ENCODE results near the gene KLHL29.
A peak's percentile ranks its signal among the peaks of the same experiment; 100 is the strongest.

KLHL29 gene

DNA sequence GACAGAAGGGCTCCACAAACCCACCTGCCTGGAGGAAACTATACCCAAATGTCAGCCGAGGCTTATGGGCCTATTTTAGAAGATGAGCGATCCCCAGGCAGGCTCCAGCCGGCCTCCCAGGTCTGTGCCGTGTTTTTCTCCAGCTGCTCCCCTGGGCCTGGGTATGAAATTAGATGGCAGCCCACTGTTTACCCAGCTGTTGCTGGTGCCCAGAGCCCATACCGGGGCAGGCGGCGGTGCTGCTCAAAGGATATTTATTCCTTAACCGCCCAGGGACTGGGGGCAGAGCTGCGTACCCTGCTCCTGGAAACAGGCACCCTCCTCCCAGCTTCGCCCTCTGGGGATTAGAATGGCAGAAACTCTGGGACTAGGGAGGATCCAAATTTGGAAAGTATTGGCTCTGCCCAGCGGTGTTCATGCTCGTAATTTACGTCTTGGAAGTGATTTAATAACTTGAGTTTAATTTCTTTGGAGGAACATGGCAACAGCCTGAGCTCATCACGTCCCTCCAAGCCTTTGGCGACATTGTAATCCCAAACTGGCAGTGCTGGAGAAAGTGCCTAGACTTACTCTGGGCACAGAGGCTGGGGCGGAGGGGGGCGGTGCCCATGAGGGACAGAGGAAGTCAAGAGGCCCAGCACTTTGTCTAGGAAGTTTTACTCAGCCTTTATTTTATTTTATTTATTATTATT is 199.2 kb downstream of the KLHL29 start:
- no peak for DNase-seq

DNA sequence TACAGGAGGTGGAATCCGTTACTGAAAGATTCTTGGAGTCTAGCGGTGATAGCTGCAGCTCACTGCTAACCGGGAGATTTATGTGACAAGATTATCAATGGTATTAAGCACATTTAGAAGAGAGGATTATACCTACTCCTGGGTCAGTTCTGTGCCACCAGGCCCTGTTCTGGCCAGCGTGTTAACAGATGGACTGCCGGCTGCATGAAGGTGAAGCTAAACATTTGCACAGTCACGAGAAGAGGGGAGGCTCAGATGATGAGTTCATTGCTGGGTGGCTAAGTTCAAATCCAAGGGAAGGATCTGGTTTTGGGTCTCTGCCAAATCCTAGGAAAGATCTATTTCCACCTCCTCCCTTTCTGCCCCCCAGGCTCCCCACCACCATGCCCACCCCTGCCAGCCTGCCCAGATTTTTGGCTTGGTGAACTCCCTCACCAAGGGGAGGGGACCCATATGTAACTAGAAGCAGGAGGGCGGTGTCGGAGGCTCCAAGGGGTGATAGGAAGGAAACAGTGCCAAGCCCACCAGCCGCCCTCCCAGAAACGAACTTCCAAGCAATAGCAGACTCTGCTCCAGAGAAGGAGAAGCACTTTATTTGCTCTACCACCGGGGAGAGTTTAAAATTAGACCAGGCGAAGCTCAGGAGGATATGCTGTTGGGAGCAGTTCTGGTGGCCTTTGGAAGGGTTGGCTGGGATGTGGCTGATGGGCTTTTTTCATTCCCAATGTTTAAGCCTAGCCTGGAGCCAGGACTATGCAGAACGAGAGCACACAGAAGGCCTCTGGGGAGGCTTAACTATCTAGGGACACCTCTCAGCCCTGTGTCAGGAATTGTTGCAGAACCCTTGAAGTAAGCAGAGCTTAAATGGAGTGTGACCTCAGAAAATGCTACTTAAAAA is 200.5 kb downstream of the KLHL29 start:
- DNase-seq, result no peak

DNA sequence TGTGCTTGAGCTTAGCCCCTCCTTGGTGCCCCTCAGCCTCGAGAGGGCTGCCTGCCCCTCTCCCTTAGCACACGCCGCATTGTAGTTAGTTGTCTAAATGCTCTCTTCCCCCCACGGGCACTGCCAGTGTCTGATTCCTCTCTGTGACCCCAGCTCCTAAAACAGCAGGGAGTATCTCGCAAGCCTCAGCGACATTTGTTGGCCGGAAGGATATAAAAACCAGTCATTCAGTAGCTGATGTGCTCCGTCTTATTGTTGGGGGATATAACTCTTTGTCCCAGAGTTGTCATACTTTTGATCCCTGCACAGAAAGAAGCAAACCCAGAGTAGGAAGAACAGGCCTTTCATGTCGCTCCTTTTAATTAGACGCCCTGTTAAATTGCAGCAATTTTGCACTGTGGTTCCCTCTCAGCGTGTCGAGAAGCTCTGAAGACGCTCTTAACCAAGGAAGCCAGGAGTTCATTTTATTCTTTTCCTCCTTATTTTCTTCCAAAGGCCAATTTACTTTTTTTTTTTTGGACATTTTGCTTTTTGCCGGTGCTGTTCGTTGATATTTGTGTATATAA is 201.8 kb downstream of the KLHL29 start:
- no peak for DNase-seq

DNA sequence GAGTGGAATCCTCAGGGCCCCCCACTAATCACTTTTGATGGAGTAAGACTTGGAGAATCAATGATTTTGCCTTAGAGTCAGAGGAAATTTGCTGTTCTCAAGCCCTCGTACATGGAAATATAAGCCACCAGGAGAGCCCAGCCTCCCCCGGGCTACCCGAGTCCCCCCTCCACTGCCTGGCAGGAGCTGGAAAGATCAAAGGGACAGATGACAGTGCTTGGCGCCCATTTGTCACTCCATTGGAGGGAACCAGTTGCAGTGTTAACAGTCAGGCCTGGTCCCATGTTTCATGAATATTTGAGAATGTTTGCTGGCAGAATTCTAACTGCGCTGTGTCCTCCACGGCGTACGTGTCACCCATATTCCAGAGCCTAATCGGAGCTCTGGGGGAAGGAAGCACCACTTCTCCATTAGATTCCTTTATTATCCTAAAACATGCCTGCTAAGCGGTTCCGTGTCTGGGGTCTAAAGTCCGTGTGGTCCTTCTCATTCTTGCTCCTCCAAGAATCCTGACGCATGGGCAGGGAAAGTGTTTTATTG is 202.4 kb downstream of the KLHL29 start:
- DNase-seq, result no peak

DNA sequence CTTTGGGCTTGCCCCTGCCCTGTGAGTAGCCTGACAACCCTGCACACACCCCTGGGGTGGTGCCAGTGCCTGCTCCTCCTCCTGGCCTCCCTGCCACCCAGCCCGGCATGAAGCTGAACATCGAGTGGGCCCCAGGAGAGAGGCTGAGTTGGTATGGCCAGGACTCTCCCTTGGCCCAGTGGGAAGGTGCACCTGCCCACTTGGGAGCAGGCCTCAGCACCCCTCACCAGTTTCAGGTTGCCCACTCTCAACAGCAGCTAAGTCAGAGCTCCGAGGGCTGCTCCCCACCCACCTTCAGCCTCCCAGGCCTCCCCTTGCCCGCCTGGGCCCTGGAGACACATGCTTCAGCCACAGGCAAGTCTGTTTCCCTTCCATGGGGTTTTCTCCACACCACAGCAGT is 203.1 kb downstream of the KLHL29 start:
- DNase-seq, result no peak

DNA sequence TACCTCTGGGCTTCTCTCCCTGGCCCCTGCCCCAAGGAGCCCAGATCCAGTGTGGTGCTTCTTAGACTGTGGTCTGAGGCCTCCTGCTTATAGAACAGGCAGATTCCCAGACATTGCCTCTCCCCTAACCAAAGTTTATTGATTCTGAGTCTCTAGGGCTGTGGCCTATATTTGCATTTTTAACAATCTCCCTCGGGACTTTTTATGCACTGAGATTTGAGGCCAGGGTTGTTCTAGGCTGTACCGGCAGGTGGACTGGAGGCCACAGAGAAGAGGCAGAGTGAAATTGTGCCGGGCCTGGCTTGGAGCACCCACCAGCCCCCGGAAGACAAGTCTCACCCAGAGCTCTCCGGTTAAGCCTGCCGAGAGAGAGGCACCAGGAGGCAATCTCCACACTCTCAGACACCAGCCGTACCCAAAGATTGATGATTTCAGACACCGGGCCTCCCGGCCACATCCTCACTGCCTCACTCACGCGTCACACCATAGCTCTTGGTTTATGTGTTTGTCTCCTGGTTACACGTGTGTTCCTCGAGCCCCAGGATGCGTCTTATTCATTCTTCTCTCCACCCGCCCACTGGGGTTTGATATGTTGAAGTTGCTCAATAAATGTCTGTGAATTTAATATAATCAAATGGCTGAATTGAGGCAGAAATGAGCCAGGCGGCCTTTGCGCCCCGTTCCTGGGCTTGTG is 203.7 kb downstream of the KLHL29 start:
- DNase-seq, result peak; percentile 56

DNA sequence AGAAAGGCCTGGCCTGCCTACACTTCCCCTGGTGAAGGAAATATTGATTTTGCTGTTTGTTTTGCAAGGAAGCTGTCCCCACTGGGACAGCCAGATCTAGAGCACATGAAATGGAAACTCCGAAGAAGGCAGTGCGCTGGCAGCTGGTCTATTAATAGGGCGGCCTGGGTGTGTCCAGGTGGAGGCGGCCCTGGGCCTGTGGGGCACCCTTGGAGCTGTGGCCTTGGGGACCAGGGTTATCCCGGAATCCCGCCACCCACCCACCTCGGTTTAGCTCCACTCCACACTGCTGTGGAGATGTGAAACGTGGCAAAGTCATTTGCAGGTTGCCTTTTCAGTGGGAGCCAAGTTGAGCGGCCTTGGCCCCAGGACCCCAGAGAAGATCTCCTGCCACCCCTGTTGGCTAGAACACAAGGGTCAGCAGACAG is 204.3 kb downstream of the KLHL29 start:
- DNase-seq, result no peak

DNA sequence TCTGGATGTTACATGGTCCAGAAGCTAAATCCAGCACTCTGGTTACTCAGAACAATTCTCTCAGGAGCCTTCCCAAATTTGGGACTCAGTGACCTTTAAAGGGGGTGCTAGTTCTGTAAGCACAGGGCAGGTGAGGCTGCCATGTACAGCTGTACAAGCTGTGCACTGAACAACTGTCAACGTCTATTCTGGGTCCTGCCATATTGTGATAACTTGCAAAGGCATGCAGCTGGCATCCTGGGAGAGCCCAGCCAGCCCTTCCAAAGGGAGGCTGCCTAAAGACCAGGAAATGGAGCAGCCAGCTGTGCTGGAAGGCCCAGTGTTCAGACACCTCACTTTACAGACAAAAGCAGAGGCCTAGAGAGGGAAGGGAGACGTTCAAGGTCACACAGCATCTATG is 204.8 kb downstream of the KLHL29 start:
- no peak for DNase-seq

DNA sequence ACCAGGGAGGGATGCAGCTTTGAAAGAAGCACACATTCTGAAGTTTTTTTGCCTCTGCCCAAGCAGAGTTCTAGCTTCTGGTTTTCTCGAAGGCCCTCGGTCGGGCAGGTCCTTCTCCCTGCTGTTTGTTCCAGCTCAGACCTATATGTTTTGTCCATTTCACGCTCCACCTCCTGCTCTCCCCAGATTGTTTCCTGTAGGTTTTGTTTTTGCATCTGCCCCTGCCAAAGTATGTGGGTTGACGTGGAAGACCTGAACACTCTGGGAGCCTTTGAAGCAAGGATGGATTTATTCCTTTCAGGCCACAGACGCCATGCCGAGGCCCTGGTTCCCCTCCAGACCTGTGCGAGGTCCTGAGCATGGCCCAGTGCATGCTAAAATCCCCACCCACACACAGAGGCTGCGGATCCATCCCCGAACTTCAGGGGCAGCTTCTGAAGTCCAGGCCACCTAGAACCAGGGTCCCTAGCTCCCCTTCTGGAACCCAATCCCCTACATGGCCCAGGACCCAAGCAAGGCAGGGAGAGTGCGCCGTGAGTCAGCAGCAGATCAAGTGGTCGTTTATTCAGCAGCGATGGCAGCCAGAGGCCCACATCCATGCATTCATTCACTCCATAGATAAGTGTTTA is 205.4 kb downstream of the KLHL29 start:
- no peak for DNase-seq

DNA sequence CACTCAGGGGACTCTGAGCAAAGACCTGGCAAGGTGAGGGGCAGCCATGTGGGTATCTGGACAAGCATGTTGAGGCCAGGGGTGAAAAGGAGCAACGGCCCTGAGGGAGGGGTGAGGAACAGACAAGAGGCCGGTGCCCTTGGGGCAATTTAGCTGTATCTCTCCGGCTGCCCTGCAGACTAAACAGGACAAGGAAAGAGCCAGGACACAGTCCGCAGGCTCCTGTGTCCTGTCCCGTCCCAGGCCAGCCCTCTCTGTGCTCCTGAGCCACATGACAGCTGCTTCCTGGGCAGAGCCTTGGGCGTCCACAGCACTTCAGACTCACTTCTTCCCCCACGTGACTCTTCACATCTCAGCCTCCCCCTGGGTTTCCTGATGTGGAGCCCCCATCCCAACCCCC is 206.1 kb downstream of the KLHL29 start:
- no peak for DNase-seq

DNA sequence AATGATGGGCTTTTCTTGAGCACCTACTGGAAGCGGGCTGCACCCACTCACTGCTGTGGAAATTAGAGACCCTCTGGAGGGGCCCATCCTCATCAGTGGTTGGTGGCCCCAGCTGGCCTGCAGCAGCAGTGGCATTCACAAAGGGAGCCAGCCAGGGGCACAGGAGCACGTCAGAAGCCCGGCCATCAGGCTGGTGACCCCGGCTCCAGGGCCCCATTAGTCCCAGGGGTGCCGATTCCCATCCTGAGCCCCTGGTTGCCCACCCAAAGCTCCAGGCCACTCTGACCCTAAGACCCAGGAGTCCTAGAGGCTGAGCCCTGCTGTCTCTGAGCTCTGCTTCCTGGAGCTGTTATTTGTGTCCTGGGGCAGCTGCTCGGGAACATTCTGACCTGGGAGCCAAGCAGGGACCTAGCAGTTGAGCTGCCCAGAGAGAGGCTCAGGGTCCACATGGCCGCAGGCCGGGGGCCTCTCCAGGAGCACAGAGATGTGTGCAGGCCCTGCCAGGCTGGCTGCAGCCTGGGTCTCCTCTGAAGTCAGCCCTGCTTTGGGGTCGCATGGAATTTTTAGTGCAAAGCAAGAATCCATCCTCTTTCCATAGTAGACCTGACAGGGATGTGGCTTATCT is 207.2 kb downstream of the KLHL29 start:
- DNase-seq, result no peak

DNA sequence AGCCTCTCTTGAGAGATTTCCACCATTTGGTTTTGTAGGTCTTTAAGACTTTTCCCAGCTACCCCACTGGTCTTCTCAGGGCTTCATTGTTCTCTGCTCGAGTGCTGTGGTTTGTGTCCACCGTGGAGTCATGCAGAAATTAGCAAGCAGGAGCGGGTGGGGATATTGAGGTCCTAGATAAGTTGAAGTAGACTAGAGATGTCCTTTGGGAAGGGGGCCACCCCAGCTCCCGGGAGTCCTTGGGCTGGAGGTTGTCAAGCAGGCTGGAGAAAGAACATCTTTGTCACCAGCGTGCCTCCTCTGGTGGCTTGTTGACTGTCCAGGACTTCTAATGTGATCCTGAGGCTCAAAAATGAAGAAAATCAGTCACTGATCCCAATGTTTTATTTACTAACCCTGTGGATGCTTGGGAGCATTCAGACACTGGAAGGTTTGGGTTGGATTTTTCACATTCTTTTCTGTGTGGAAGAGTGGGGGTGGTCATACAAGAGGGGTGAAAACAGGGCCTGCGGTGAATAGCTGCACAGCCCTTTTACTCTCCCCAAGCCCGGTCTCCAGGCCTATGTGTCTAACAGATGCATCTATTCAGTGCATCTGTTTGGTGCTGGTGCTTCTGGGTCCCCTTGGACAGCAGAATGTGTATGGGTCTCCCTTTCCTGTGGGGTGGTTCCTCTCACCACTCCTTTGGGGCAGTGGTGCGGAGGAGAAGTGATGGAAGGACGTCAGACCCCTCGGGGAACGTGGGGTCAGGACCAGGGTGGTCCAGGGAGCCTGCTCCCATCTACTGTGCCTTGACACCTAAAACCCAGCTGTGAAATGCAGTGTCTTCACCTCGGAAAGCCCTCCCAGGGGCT is 208.1 kb downstream of the KLHL29 start:
- DNase-seq, result peak; percentile 57

DNA sequence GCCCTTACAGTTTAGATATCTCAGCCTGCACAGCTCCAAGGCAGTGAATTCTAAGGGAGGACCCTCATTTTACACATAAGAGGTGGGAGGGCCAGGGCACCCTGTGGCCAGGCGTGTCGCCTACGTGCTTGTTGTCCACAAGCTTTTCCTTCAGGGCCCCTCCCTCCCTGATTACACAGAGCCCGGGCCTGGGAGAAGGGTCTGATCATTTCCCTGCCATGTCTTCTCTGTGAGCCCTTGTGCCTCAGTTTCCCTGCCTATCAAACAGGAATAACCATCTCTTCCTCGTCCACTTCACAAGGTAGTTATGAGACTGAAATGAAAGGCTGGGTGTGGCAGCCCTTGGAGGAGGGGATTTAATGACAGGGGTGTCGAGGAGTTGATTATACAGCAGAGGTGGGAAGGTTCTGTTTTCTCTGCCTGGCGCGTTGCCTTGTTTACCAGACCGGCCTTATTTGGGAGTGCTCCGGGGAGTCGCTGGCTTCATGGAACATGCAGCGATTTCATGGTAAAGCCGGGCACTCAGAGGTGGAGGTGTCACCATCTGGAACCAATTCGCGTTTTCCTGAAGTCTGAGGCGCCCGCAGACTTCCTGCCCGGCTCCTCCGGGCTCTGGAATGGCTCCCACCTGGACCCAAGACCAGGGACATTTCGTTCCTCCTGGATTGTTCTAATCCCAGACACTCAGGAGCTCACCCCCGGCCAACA is 208.9 kb downstream of the KLHL29 start:
- peak; percentile 55 for DNase-seq

DNA sequence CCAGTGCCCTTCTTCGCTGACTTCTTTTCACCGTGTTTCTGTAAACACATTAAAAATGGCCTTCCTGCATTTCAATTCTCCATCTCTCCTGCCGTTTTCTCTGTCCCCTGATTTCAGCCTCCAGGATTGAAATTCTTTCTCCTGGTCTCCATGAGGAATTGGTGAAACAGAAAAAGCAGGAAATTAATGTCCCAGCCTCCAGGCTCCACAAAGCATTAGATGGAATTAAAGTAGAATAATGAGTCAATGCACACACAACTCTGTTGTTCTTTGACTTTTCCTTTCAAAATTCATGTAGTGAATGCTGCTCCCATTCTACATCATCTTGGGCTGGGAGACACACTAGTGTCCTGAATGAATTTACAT is 209.5 kb downstream of the KLHL29 start:
- peak; percentile 19 for DNase-seq

DNA sequence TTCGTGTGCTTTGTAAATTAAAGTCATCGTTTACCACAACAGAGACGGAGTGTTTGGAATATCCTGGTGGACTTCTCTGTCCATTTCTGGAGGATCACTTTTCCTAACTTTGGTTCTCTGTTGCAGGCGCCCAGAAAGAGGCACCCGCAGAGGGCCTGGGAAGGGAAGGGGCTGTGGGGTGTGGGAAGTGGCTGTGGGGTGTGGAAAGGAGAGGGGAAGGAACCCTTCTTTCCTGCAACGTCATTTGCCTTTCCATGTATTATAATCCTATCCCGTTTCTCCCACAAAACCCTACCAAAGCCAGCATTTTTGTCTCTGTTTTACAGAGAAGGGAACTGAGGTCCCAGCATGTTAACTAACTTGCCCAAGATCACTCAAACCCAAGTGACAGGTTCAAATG is 210.0 kb downstream of the KLHL29 start:
- DNase-seq, result no peak

DNA sequence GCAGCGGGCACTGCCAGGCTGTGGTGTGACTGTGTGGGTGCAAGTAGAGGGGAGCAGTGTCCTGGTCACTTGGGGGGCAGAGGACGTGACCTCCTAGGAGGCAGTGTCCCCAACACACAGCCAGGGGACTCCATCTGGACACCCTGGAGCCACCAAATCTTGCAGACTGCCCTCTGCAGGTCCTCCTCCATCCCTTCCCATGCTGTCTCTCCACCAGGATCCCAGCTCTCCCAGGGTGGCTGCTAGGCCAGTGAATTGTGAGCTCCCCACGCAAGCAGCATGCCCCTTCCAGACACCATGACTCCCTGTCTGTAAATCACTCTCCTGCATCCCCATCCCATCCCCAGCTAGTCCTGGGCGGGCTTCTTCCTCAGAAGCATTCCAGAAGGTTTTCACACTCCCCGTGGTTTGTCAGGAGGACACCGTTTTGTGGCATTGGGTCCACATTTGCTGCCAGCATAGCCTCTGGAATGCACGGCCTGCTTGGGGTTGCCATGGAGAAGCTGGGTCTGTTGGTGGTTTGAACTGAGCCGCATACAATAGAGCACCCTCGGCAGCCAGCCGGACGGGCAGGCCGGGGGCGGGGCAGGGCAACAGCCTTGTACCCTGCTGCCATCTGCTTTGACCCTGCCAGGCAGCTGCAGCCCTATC is 210.7 kb downstream of the KLHL29 start:
- DNase-seq, result peak; percentile 83

DNA sequence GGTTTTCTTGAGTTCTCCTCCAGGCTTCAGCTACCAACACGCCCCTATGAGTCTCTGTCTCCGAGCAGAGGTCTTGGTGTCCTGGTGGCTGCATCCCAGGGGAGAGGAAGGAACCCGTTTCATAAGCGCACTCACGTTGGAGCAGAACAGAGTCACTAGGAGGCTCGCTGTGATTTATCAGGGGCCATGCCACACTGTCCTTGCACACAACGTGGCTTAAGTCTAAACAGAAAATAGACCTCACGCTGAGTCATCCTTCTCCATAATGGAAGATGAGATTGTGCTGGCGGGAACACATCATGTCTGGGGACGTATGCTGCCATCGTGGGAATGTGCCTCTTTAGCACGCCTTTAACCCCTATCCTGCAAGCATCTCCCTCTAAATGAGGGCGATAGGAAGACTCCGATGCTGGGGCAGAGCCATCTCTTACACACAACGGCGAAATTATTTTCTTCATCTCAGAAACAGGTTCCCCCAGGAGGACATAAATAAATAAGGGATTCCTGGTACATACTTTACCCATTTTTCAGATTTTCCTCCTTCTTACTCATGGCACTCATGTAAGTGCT is 211.4 kb downstream of the KLHL29 start:
- DNase-seq, result peak; percentile 53

DNA sequence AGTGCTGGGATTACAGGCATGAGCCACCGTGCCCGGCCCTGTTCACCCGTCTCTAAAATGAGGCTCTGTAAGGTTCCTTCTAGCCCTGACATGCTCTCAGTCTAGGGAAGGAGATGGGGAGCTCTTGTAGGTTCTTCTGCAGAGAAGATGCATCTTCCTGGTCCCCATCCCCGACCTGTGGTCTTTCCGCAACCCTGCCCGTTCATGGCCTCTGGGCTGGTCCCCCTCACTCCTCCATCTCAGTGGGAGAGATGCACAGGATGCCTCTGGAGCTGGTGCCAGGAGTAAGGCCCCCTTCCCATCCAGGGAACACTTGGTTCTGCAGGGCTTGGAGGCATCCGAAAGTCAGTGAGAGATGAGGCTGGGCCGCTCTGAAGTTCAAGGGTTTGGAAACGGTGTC is 212.7 kb downstream of the KLHL29 start:
- no peak for DNase-seq

DNA sequence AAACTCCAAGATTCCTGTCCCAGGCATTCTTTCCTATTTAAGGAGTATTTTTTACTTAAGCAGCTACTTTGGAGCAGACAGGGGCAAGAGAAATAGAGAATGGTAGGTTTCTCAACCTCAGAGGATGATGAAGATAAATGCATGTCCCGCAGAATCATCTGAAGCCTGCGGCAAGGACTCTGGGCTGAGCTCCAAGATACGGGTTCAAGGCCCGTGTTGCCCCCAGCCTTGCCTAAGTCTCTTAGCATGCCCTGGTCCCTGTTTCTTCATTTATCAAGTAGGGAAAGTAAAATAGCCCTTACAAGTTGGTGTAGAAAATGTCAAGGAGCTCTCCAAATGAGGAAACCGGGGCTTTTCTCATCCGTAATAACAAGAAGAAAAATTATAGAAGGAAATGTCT is 214.0 kb downstream of the KLHL29 start:
- no peak for DNase-seq

DNA sequence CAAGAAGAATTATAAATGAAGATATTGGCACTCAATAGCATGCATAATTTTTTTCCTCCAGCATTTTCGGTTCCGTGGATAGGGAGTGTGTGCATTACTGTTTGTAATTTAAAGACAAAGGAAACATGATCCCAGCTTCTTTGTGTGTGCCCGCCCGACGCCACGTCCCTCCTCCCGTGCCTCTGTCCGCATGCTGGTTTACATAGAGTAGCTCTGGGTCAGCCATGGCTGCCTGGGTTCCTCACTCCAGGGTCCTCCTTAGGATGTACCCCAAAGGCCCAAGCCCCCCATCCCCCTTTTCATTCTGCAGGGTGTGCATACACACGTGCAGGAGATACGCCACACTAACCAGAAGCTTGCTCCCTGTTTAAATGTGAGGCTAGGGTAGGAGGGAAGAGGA is 214.7 kb downstream of the KLHL29 start:
- DNase-seq, result no peak

All from fibroblast of skin of right biceps (primary cell).